ENCODE measurements around the gene IL27RA. TPM values are rescaled to one million over a fixed set of nuclear protein-coding genes. Genes with fewer than 3 reads are reported as not detected.
"Not testable (repeated sequence)": the region's sequence is repeated elsewhere in the genome, so short reads cannot be mapped to it uniquely, and the experiment has no call there.

IL27RA gene
- total and polyA plus RNA-seq, 10 donors, result 12.8 to 28.7 (median 16.8) TPM

DNA sequence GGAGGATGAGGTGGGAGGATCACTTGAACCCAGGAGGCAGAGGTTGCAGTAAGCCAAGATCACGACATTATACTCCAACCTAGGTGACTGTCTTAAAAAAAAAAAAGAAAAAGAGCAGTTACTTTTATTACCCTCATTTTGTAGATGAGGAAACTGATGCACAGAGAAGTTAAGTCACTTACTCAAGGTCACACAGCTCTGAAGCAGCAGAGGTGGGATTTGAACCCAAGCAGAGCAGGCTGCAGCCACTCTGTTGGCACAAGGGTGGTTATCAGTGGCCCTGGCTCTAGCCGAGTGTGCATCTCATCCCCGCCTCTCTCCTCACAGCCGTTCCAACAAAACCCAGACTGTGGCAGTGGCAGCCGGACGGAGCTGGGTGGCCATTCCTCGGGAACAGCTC, 7.6 kb downstream of the IL27RA start:
- H3K27me3 ChIP-seq (replicated peaks in 1 of 7), result no peaks in the 10 kb centered on the region
- peaks cover 0 to 97% (median 32%) of the 10 kb centered on the region in 6 donors for H3K36me3 ChIP-seq
- H3K4me3 ChIP-seq, result no peak overlapping the region
- intact Hi-C loops (cut with DNase I; ENCODE audit: low total_unique reads), result loop anchor here (10.0 kb wide), 1 partner anchor 84 kb away; the partner anchor contains the start of gene DCAF15
- H3K4me1 ChIP-seq, result peaks cover 4 to 51% (median 11%) of the 10 kb centered on the region in 6 donors
- no peak for DNase-seq
- 92 to 95% (median 93%) methylated on average over 7 of the region's 7 CpGs for WGBS, 5 donors
- TF ChIP-seq POLR2A (IDR thresholded peaks at IDR 0.05) (no peak), CTCF (IDR thresholded peaks at IDR 0.05 in 8 of 11, conservative IDR thresholded peaks at IDR 0.05 in 3 of 11) (no peak), POLR2AphosphoS5 (IDR thresholded peaks at IDR 0.05) (no peak)
- no peak overlapping the region for H3K27ac ChIP-seq
- no peaks in the 10 kb centered on the region for H3K9me3 ChIP-seq

- intact Hi-C loops (cut with DNase I; ENCODE audit: low total_unique reads), result loop anchor here (10.0 kb wide), 1 partner anchor 158 kb away; no protein-coding TSS in a partner anchor
- not testable (repeated sequence) for H3K9me3 ChIP-seq; H3K27me3 ChIP-seq (replicated peaks in 1 of 7); DNase-seq
- Histone ChIP-seq H3K27ac (peak overlapping the region in 7 of 8 donors; percentile 13 to 76 (median 59)), H3K36me3 (peaks cover 0 to 100% (median 52%) of the 10 kb centered on the region in 6 donors), H3K4me3 (peak overlapping the region in 1 of 8 donors; percentile 3), H3K4me1 (peaks cover 4 to 27% (median 10%) of the 10 kb centered on the region in 6 donors)
- WGBS, 5 donors, result 57 to 70% (median 64%) methylated on average over 18 to 19 of the region's 19 CpGs
- TF ChIP-seq POLR2AphosphoS5 (IDR thresholded peaks at IDR 0.05) (peak in 1 of 3 donors; percentile 18), CTCF (IDR thresholded peaks at IDR 0.05 in 8 of 11, conservative IDR thresholded peaks at IDR 0.05 in 3 of 11) (peak; percentile 20 to 88 (median 70))
Measured at GRCh38 chr19:14042659-14043608, 11.4 kb downstream of the IL27RA start.

DNA sequence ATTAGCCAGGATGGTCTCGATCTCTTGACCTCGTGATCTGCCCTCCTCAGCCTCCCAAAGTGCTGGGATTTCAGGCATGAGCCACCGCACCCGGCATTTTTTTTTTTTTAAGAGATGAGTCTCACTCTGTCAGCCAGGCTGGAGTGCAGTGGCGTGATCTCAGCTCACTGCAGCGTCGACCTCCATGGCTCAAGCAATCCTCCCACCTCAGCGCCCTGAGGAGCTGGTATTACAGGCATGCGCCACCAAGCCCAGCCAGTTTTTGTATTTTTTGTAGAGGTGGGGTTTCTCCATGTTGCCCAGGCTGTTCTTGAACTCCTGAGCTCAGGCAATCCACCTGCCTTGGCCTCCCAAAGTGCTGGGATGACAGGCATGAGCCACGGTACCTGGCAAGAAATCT, 16.3 kb downstream of the IL27RA start:
- not testable (repeated sequence) for H3K9me3 ChIP-seq; H3K4me1 ChIP-seq; H3K27me3 ChIP-seq (replicated peaks in 1 of 7); DNase-seq; H3K27ac ChIP-seq; H3K4me3 ChIP-seq
- H3K36me3 ChIP-seq, result peaks cover 0 to 100% (median 74%) of the 10 kb centered on the region in 6 donors
- 91 to 99% (median 97%) methylated on average over 9 to 10 of the region's 10 CpGs for WGBS, 5 donors
- intact Hi-C loops (cut with DNase I; ENCODE audit: low total_unique reads), result loop anchor here (10.0 kb wide), 1 partner anchor 163 kb away; no protein-coding TSS in a partner anchor

GRCh38 chr19:14048443-14049153, 17.0 kb downstream of the IL27RA start:
- Histone ChIP-seq H3K9me3 (peaks cover 0 to 10% (median 5%) of the 10 kb centered on the region in 8 donors), H3K27me3 (replicated peaks in 1 of 7) (no peaks in the 10 kb centered on the region), H3K27ac (peak overlapping the region in 1 of 8 donors; percentile 15), H3K4me3 (no peak overlapping the region), H3K4me1 (peaks cover 0 to 5% (median 0%) of the 10 kb centered on the region in 6 donors), H3K36me3 (peaks cover 0 to 99% (median 75%) of the 10 kb centered on the region in 6 donors)
- peak; percentile 90 for DNase-seq
- TF ChIP-seq POLR2AphosphoS5 (IDR thresholded peaks at IDR 0.05) (peak in 2 of 3 donors; percentile 11 to 23), CTCF (IDR thresholded peaks at IDR 0.05 in 8 of 11, conservative IDR thresholded peaks at IDR 0.05 in 3 of 11) (peak; percentile 61 to 95 (median 85)), POLR2A (IDR thresholded peaks at IDR 0.05) (no peak)
- intact Hi-C loops (cut with DNase I; ENCODE audit: low total_unique reads), result loop anchor here (10.0 kb wide), 1 partner anchor 164 kb away; no protein-coding TSS in a partner anchor
- 73 to 83% (median 74%) methylated on average over 8 of the region's 8 CpGs for whole genome bisulfite sequencing, 5 donors
